ENCODE measurements around the gene ANAPC4.

DNA sequence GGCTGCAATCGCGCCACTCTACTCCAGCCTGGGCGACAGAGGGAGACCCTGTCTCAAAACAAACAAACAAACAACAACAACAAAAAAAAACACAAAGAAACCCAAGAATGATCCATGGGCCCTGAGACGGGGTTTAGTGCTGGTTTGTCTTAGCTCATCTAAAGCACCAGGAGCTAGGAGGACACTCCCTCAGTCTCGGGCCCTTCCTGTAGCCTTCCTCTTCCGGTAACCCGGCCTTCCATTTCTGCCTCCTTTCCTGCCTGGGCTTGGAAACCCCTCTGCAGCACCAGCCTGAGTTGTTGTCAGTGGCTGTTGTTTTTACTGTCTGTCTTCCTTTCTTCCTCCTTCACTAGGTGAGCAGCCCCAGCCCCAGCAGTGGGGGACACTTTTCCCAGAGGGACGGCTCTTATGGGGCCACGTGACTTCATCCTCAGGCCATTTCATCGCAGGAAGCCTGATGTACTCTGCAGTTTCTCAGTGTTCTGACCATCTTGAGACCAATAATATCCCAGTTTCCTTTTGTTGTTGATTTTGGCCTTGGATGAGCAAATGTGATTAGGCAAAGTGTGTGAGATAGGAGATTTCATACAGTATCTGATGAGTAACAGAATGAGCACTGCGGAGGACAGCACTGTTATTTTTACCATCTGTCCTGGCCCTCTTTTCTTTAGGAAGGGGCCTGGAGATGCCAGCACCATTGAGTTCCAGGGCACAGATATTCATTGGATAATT, 90.1 kb downstream of the ANAPC4 start:
- no peak for TF ChIP-seq POLR2A (IDR thresholded peaks at IDR 0.05)
- TF ChIP-seq, protein P1, sequence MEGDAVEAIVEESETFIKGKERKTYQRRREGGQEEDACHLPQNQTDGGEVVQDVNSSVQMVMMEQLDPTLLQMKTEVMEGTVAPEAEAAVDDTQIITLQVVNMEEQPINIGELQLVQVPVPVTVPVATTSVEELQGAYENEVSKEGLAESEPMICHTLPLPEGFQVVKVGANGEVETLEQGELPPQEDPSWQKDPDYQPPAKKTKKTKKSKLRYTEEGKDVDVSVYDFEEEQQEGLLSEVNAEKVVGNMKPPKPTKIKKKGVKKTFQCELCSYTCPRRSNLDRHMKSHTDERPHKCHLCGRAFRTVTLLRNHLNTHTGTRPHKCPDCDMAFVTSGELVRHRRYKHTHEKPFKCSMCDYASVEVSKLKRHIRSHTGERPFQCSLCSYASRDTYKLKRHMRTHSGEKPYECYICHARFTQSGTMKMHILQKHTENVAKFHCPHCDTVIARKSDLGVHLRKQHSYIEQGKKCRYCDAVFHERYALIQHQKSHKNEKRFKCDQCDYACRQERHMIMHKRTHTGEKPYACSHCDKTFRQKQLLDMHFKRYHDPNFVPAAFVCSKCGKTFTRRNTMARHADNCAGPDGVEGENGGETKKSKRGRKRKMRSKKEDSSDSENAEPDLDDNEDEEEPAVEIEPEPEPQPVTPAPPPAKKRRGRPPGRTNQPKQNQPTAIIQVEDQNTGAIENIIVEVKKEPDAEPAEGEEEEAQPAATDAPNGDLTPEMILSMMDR (IDR thresholded peaks at IDR 0.05): no peak
- TF ChIP-seq EP300 (IDR thresholded peaks at IDR 0.05): no peak
- TF ChIP-seq POLR2AphosphoS5 (IDR thresholded peaks at IDR 0.05): no peak

All from upper lobe of left lung (tissue), 4 donors.